PC-3 (cell line): ENCODE results near the gene RYK. TPM values are rescaled to one million over a fixed set of nuclear protein-coding genes. Genes with fewer than 3 reads are reported as not detected.

Experiments used
- ATAC-seq: fragments of 200-7000 bp; cut with Tn5 transposase; 2 replicates; pipeline ENCODE4 v1.9.1; 2020; ENCODE audit warnings: mild to moderate bottlenecking, moderate library complexity
- BruUV-seq: library from RNA; stranded (reverse); fragments of 400-500 nt; replicated peaks from 2 replicates; lab custom pipeline; 2021; lab: Mats Ljungman, UMichigan
- CTCF ChIA-PET: fragments of 300-600 bp; sonication (Branson Sonifier 250); formaldehyde crosslinking; loops from one replicate; lab custom pipeline; 2022; ENCODE audit warnings: antibody characterized with exemption; lab: Charles Lee
- POLR2A ChIA-PET: fragments of 300-600 bp; sonication (Branson Sonifier 250); formaldehyde crosslinking; loops from one replicate; lab custom pipeline; 2022; ENCODE audit warnings: antibody characterized with exemption; ENCODE audit not compliant: unreplicated experiment; lab: Charles Lee
- DNase-seq: peaks from one replicate; pipeline ENCODE4 v3.0.0-alpha.2; 2015
- H2AFZ ChIP-seq: fragments of 300-600 bp; sonication (generic); 2 replicates; pipeline ENCODE4 v1.6.0; 2016; ENCODE audit warnings: antibody characterized with exemption, low read length
- H3F3A ChIP-seq: fragments of 300-600 bp; sonication (generic); one replicate; pipeline ENCODE4 v1.6.0; 2017; ENCODE audit warnings: antibody characterized with exemption, low read length, control low read depth, mild to moderate bottlenecking; ENCODE audit not compliant: unreplicated experiment
- H3K27ac ChIP-seq: fragments of 300-600 bp; sonication (generic); 2 replicates; pipeline ENCODE4 v1.5.1; 2016; ENCODE audit warnings: mild to moderate bottlenecking, low read length
- H3K27me3 ChIP-seq: fragments of 300-600 bp; sonication (generic); 2 replicates; pipeline ENCODE4 v1.6.1; 2016; ENCODE audit warnings: low read length, mixed read lengths
- H3K36me3 ChIP-seq: fragments of 300-600 bp; sonication (generic); 2 replicates; pipeline ENCODE4 v1.6.1; 2016; ENCODE audit warnings: low read depth, mixed run types, low read length, mixed read lengths
- H3K4me1 ChIP-seq: fragments of 300-600 bp; sonication (generic); 2 replicates; pipeline ENCODE4 v1.5.1; 2016; ENCODE audit warnings: low read length; ENCODE audit not compliant: insufficient read depth
- H3K4me2 ChIP-seq: fragments of 300-600 bp; sonication (generic); 2 replicates; pipeline ENCODE4 v1.6.0; 2016; ENCODE audit warnings: low read length
- H3K4me3 ChIP-seq: fragments of 300-600 bp; sonication (generic); 2 replicates; pipeline ENCODE4 v1.5.1; 2016; ENCODE audit warnings: mild to moderate bottlenecking, low read length, mixed read lengths
- H3K79me2 ChIP-seq: fragments of 300-600 bp; sonication (generic); 2 replicates; pipeline ENCODE4 v1.6.1; 2017; ENCODE audit warnings: low read length, mixed read lengths
- H3K9ac ChIP-seq: fragments of 300-600 bp; sonication (generic); 2 replicates; pipeline ENCODE4 v1.6.0; 2016; ENCODE audit warnings: mild to moderate bottlenecking, low read length
- H3K9me2 ChIP-seq: fragments of 300-600 bp; sonication (generic); replicated peaks from 2 replicates; pipeline ENCODE4 v1.6.1; 2016; ENCODE audit warnings: mixed run types, low read length, mixed read lengths
- H3K9me3 ChIP-seq: fragments of 300-600 bp; sonication (generic); 2 replicates; pipeline ENCODE4 v1.6.1; 2016; ENCODE audit warnings: low read length, mixed read lengths
- H4K20me1 ChIP-seq: fragments of 300-600 bp; sonication (generic); 2 replicates; pipeline ENCODE4 v1.6.1; 2016; ENCODE audit warnings: low read length, mixed read lengths
- CTCF ChIP-seq: fragments of 300-600 bp; sonication (generic); conservative IDR thresholded peaks from 2 replicates; pipeline ENCODE4 v1.5.1; 2017; ENCODE audit warnings: antibody characterized with exemption, low read depth, mild to moderate bottlenecking, low read length
- EZH2 ChIP-seq: fragments of 300-600 bp; sonication (generic); IDR thresholded peaks from one replicate; pipeline ENCODE4 v1.6.1; 2017; ENCODE audit warnings: antibody characterized with exemption, mild to moderate bottlenecking, low read length; ENCODE audit not compliant: unreplicated experiment
- EZH2phosphoT487 ChIP-seq: fragments of 300-600 bp; sonication (generic); IDR thresholded peaks from 2 replicates; pipeline ENCODE4 v1.6.1; 2018; ENCODE audit warnings: mild to moderate bottlenecking, antibody characterized with exemption, low read length, borderline replicate concordance
- intact Hi-C: fragments of 100-400 bp; cut with micrococcal nuclease; formaldehyde crosslinking; loops from 2 replicates; pipeline ENCODE4 v1.9.0; 2023
- total RNA-seq: library from RNA; depleted of rRNA; stranded (reverse); fragments of >200 nt; gene quantifications from 2 replicates; pipeline ENCODE4 v1.2.3, GENCODE V29; 2014

Gene RYK
- total RNA-seq, 1 experiment from 2014 or later: 47.2 TPM

- no peaks in the 10 kb centered on the region for H3K79me2 ChIP-seq
- H2AFZ ChIP-seq: 0 out of 2 replicates have a peak overlapping the region, but pooled peaks have one; percentile 20
- no peaks in the 10 kb centered on the region for H3K9me2 ChIP-seq
- H3K9ac ChIP-seq: no peak overlapping the region
- intact Hi-C loops: loop anchor here (1.0 to 5.0 kb wide), 2 partner anchors 47 to 86 kb away; partner anchors contain the start of gene RYK
- H3K4me2 ChIP-seq: no peak overlapping the region
- POLR2A ChIA-PET: no interaction called here
- no peak overlapping the region for H3K27ac ChIP-seq
- H3K4me3 ChIP-seq: no peak overlapping the region
- no TSS peak for BruUV-seq
- ATAC-seq: peak; percentile 74
- no peaks in the 10 kb centered on the region for H3K4me1 ChIP-seq
- no peaks in the 10 kb centered on the region for H3K36me3 ChIP-seq
- DNase-seq: peak; percentile 43
- TF ChIP-seq CTCF (peak; percentile 35; the same call in 1 of the 2 replicates), EZH2 (no peak)
- CTCF ChIA-PET: interaction anchor here (0.5 to 0.6 kb wide), 2 partner anchors 102 to 175 kb away, joined by 3 read pairs; no protein-coding TSS in a partner anchor
- H3F3A ChIP-seq: no peaks in the 10 kb centered on the region
- no peaks in the 10 kb centered on the region for H4K20me1 ChIP-seq
- no peaks in the 10 kb centered on the region for H3K9me3 ChIP-seq
- no peaks in the 10 kb centered on the region for H3K27me3 ChIP-seq
Observed at GRCh38 chr3:134299185-134299887, 48.7 kb upstream of the RYK start.

- ATAC-seq (no peak), DNase-seq (no peak)
- H3K27ac ChIP-seq: no peak overlapping the region
- no peaks in the 10 kb centered on the region for H3K27me3 ChIP-seq
- no peaks in the 10 kb centered on the region for H3K4me1 ChIP-seq
- TF ChIP-seq EZH2: no peak
- no peak overlapping the region for H3K9ac ChIP-seq
- no peaks in the 10 kb centered on the region for H3K9me3 ChIP-seq
- H2AFZ ChIP-seq: no peak overlapping the region
- H3K79me2 ChIP-seq: no peaks in the 10 kb centered on the region
- H3F3A ChIP-seq: no peaks in the 10 kb centered on the region
- ChIA-PET POLR2A (no interaction called here), CTCF (no interaction called here)
- no peak overlapping the region for H3K4me3 ChIP-seq
- H3K9me2 ChIP-seq: no peaks in the 10 kb centered on the region
- no peak overlapping the region for H3K4me2 ChIP-seq
- no TSS peak for BruUV-seq
- no peaks in the 10 kb centered on the region for H4K20me1 ChIP-seq
- intact Hi-C loops: loop anchor here (5.0 kb wide), 1 partner anchor 46 kb away; the partner anchor contains the start of gene RYK
- no peaks in the 10 kb centered on the region for H3K36me3 ChIP-seq
Observed at GRCh38 chr3:134298249-134298648, 47.6 kb upstream of the RYK start.

GRCh38 chr3:134296616-134297015, 46.0 kb upstream of the RYK start:
- intact Hi-C loops: loop anchor here (5.0 kb wide), 1 partner anchor 44 kb away; the partner anchor contains the start of gene RYK
- Histone ChIP-seq H3F3A (no peaks in the 10 kb centered on the region), H3K79me2 (no peaks in the 10 kb centered on the region), H3K9ac (no peak overlapping the region), H3K27ac (no peak overlapping the region), H3K27me3 (no peaks in the 10 kb centered on the region), H3K4me3 (no peak overlapping the region), H3K4me1 (no peaks in the 10 kb centered on the region), H3K36me3 (no peaks in the 10 kb centered on the region), H4K20me1 (no peaks in the 10 kb centered on the region), H2AFZ (no peak overlapping the region), H3K9me3 (no peaks in the 10 kb centered on the region), H3K4me2 (no peak overlapping the region), H3K9me2 (no peaks in the 10 kb centered on the region)
- ChIA-PET CTCF (no interaction called here), POLR2A (no interaction called here)
- ATAC-seq (no peak), DNase-seq (no peak)
- TF ChIP-seq EZH2phosphoT487 (no peak), CTCF (no peak), EZH2 (no peak)
- no TSS peak for BruUV-seq
